DND-41 (cell line): Measurements from ENCODE around the gene RSPO3.

ENCODE experiments used
- CTCF ChIP-seq: IDR thresholded peaks from 2 replicates; pipeline ENCODE4 v1.5.1; 2012; ENCODE audit warnings: borderline replicate concordance, low read length, moderate library complexity, mild to moderate bottlenecking; ENCODE audit not compliant: poor library complexity, severe bottlenecking; ENCODE audit errors: extremely low read depth
- EZH2 ChIP-seq: IDR thresholded peaks from 3 replicates; pipeline ENCODE4 v1.6.1; 2012; ENCODE audit warnings: borderline replicate concordance, low read depth, mild to moderate bottlenecking, moderate library complexity, low read length, inconsistent platforms; ENCODE audit not compliant: severe bottlenecking

DNA sequence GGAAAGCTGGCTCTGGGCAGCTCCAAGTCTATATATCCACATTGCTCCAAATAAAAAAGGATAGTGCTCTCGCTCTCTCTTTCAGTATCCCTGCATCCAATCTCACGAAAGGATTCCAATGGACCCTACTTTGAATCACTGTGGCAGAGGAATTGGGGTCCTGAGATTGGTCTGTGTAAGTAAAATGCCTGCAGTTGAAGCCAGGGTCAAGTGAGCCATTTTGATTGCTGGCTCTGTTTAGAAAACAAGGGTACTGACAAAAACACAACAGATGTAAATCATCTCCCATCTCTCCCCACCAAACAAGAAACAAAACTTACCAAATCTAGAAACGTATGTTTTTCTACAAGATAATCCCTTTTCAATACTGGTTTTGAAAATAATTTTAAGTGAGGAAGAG is 45.6 kb downstream of the RSPO3 start:
- TF ChIP-seq CTCF (no peak), EZH2 (no peak)
